HCT116 (cell line): Measurements from ENCODE around the gene ST6GALNAC4. TPM values are rescaled to one million over a fixed set of nuclear protein-coding genes. Genes with fewer than 3 reads are reported as not detected.
"Not testable (repeated sequence)": the region's sequence is repeated elsewhere in the genome, so short reads cannot be mapped to it uniquely, and the experiment has no call there.

Experiments used
- ATAC-seq: fragments of 200-7000 bp; cut with Tn5 transposase; 2 replicates; pipeline ENCODE4 v1.9.1; 2020; ENCODE audit warnings: mild to moderate bottlenecking, moderate library complexity
- BruUV-seq: library from RNA; stranded (reverse); fragments of 400-500 nt; replicated peaks from 2 replicates; lab custom pipeline; 2021; lab: Mats Ljungman, UMichigan
- CTCF ChIA-PET: fragments of 300-600 bp; sonication (Branson Sonifier 250); formaldehyde crosslinking; loops from one replicate; lab custom pipeline; 2021; ENCODE audit warnings: antibody characterized with exemption; lab: Charles Lee
- POLR2A ChIA-PET: fragments of 300-600, 350-600 bp; sonication (Branson Sonifier 250); formaldehyde crosslinking; loops from one replicate; lab custom pipeline; 2021; ENCODE audit warnings: antibody characterized with exemption; lab: Charles Lee
- RAD21 ChIA-PET, 2 experiments: fragments of 300-600 bp; sonication (Branson Sonifier 250); formaldehyde crosslinking; loops; one replicate each; lab custom pipeline; 2023; ENCODE audit warnings: low total read pairs in 2 of 2; ENCODE audit not compliant: uncharacterized antibody in 2 of 2, unreplicated experiment in 2 of 2, low non-redundant PET in 1 of 2; lab: Charles Lee
- DNase-seq: peaks from one replicate; pipeline ENCODE4 v3.0.0-alpha.2; 2010; ENCODE audit warnings: low read depth, low spot score
- H2AFZ ChIP-seq: fragments of 200-600 bp; shearing (Covaris generic), sonication (generic); 2 replicates; pipeline ENCODE4 v1.6.1; 2017; ENCODE audit warnings: low read depth, mixed run types, mixed read lengths, antibody characterized with exemption, low read length; ENCODE audit not compliant: poor library complexity, severe bottlenecking
- H3K27ac ChIP-seq: 2 replicates; pipeline ENCODE4 v1.5.1; 2012; ENCODE audit warnings: low read depth, low read length
- H3K27me3 ChIP-seq: fragments of 200-600 bp; sonication (generic); 2 replicates; pipeline ENCODE4 v1.6.1; 2016; ENCODE audit warnings: mixed run types, low read length, mixed read lengths; ENCODE audit not compliant: insufficient read depth
- H3K36me3 ChIP-seq, 2 experiments: fragments of 200-500 bp in 1 of 2; fragments of 200-600 bp in 1 of 2; sonication (Bioruptor generic) in 1 of 2; sonication (generic) in 1 of 2; 2 replicates each; pipeline versions ENCODE4 v1.5.1 to v1.6.1; 2014 to 2016; ENCODE audit warnings: low read length in 2 of 2, inconsistent platforms in 1 of 2, mixed read lengths in 1 of 2, mixed run types in 1 of 2; ENCODE audit not compliant: insufficient read depth in 2 of 2, control insufficient read depth in 1 of 2
- H3K4me1 ChIP-seq, 2 experiments: fragments of 200-600 bp in 1 of 2; sonication (generic) in 1 of 2; 2 replicates each; pipeline versions ENCODE4 v1.5.1 to v1.6.1; 2012 to 2017; ENCODE audit warnings: low read length in 2 of 2, inconsistent platforms in 1 of 2, mild to moderate bottlenecking in 1 of 2, mixed read lengths in 1 of 2, mixed run types in 1 of 2, moderate library complexity in 1 of 2; ENCODE audit not compliant: insufficient read depth in 2 of 2, control insufficient read depth in 1 of 2
- H3K4me2 ChIP-seq: fragments of 200-600 bp; sonication (generic); 2 replicates; pipeline ENCODE4 v1.6.1; 2017; ENCODE audit warnings: mixed run types, low read length, mixed read lengths
- H3K4me3 ChIP-seq, 2 experiments: fragments of 200-600 bp in 1 of 2; sonication (generic) in 1 of 2; replicated peaks in 1 of 2; 2 replicates each; pipeline ENCODE4 v1.5.1; 2011 to 2016; ENCODE audit warnings: low read length in 2 of 2, control low read depth in 1 of 2, low read depth in 1 of 2, mild to moderate bottlenecking in 1 of 2, mixed read lengths in 1 of 2, mixed run types in 1 of 2
- H3K79me2 ChIP-seq: fragments of 200-600 bp; sonication (generic); 2 replicates; pipeline ENCODE4 v1.6.1; 2017; ENCODE audit warnings: mild to moderate bottlenecking, mixed run types, low read length, moderate library complexity, mixed read lengths; ENCODE audit not compliant: insufficient read depth
- H3K9ac ChIP-seq: fragments of 200-600 bp; sonication (generic); 2 replicates; pipeline ENCODE4 v1.6.1; 2016; ENCODE audit warnings: low read length, mixed read lengths
- H3K9me2 ChIP-seq: fragments of 200-600 bp; sonication (generic), shearing (Covaris generic); 2 replicates; pipeline ENCODE4 v1.6.1; 2017; ENCODE audit warnings: mixed run types, mild to moderate bottlenecking, moderate library complexity; ENCODE audit not compliant: insufficient read depth
- H3K9me3 ChIP-seq, 2 experiments: fragments of 200-500 bp in 1 of 2; fragments of 200-600 bp in 1 of 2; sonication (Bioruptor generic) in 1 of 2; sonication (generic) in 1 of 2; 2 replicates each; pipeline ENCODE4 v1.6.1; 2014 to 2017; ENCODE audit warnings: low read length in 2 of 2, mixed read lengths in 2 of 2, inconsistent platforms in 1 of 2, low read depth in 1 of 2, mild to moderate bottlenecking in 1 of 2, mixed run types in 1 of 2, moderate library complexity in 1 of 2; ENCODE audit not compliant: control insufficient read depth in 1 of 2, insufficient read depth in 1 of 2
- H4K20me1 ChIP-seq: fragments of 200-600 bp; sonication (generic), shearing (Covaris generic); 2 replicates; pipeline ENCODE4 v1.6.1; 2017; ENCODE audit warnings: mixed run types, mild to moderate bottlenecking, moderate library complexity; ENCODE audit not compliant: insufficient read depth
- CBX3 ChIP-seq: IDR thresholded peaks from 2 replicates; pipeline ENCODE4 v1.6.1; 2012; ENCODE audit warnings: low read depth
- EGR1 ChIP-seq: IDR thresholded peaks from 2 replicates; pipeline ENCODE4 v1.6.1; 2012; ENCODE audit warnings: low read depth
- EZH2 ChIP-seq: fragments of 200-600 bp; sonication (generic); IDR thresholded peaks from 2 replicates; pipeline ENCODE4 v1.6.1; 2017; ENCODE audit warnings: antibody characterized with exemption, mixed run types
- EZH2phosphoT487 ChIP-seq: fragments of 200-600 bp; IDR thresholded peaks from 2 replicates; pipeline ENCODE4 v1.6.1; 2018; ENCODE audit warnings: antibody characterized with exemption, borderline replicate concordance
- JUND ChIP-seq: IDR thresholded peaks from 2 replicates; pipeline ENCODE4 v1.6.1; 2012
- POLR2A ChIP-seq: IDR thresholded peaks from 2 replicates; pipeline ENCODE4 v1.7.0; 2011; ENCODE audit warnings: borderline replicate concordance; ENCODE audit not compliant: insufficient read depth, insufficient read length; ENCODE audit errors: extremely low read depth
- POLR2AphosphoS5 ChIP-seq: IDR thresholded peaks from 2 replicates; pipeline ENCODE4 v1.6.1; 2011; ENCODE audit warnings: mild to moderate bottlenecking, low read depth, low read length, moderate library complexity
- SRF ChIP-seq: IDR thresholded peaks from 2 replicates; pipeline ENCODE4 v1.6.1; 2012; ENCODE audit warnings: low read depth
- ZFX ChIP-seq: fragments of 450-650 bp; IDR thresholded peaks from 2 replicates; pipeline ENCODE4 v1.6.1; 2017
- intact Hi-C: fragments of 100-400 bp; cut with micrococcal nuclease; formaldehyde crosslinking; loops from 2 replicates; pipeline ENCODE4 v1.10.0; 2022
- total RNA-seq: library from RNA; stranded (reverse); gene quantifications from one replicate; pipeline ENCODE4 v1.2.1, GENCODE V29; 2021; ENCODE audit not compliant: unreplicated experiment
- TF ChIP-seq, protein P1 (sequence below), 3 experiments: fragments of 200-600 bp in 1 of 3; sonication (generic) in 1 of 3; IDR thresholded peaks in 2 of 3; conservative IDR thresholded peaks in 1 of 3; 2 replicates each; pipeline ENCODE4 v1.5.1; 2012 to 2017; ENCODE audit warnings: low read depth in 2 of 3, low read length in 2 of 3, antibody characterized with exemption in 1 of 3, borderline replicate concordance in 1 of 3, control low read depth in 1 of 3, mild to moderate bottlenecking in 1 of 3, mixed read lengths in 1 of 3, mixed run types in 1 of 3, moderate library complexity in 1 of 3; ENCODE audit not compliant: insufficient read depth in 1 of 3

Gene ST6GALNAC4
- total RNA-seq, 1 experiment from 2014 or later: 49.4 TPM

- H3K4me3 ChIP-seq, H3K79me2 ChIP-seq, intact Hi-C loops, RAD21 ChIA-PET, DNase-seq, H3K9me2 ChIP-seq, H3K9me3 ChIP-seq, H3K27ac ChIP-seq, BruUV-seq, H4K20me1 ChIP-seq, H3K36me3 ChIP-seq, H3K9ac ChIP-seq, H3K27me3 ChIP-seq, ATAC-seq, H2AFZ ChIP-seq, H3K4me2 ChIP-seq: not testable (repeated sequence)
- POLR2A ChIA-PET: interaction anchor here (1.1 kb wide), 1 partner anchor 36 kb away, joined by 4 read pairs; no protein-coding TSS in a partner anchor
- CTCF ChIA-PET: interaction anchor here (0.9 to 2.8 kb wide), 3 partner anchors 12 to 236 kb away, joined by 5 to 9 read pairs (median 5); no protein-coding TSS in a partner anchor
- peaks cover 23 to 38% of the 10 kb centered on the region in 2 experiments for H3K4me1 ChIP-seq
Observed at GRCh38 chr9:127881715-127882114, 35.1 kb downstream of the ST6GALNAC4 start.

DNA sequence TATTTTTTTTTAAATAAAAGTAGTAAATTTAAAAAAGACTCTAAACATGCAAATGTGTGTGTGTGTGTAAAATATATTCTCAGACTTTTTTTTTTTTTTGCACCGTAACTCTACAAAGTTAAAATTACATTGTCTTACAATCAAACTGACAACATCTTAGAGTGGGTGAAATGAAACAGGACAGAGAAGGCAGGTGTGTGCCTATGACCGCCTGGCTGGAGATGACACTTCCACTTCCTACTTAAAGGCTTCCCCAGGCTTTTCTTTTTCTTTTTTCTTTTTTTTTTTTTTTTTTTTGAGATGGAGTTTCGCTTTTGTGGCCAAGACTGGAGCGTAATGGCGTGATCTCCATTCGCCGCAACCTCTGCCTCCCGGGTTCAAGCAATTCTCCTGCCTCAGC, 36.7 kb downstream of the ST6GALNAC4 start:
- H3K9me3 ChIP-seq: no peaks in the 10 kb centered on the region

More for the DNA sequence above, 36.7 kb downstream of the ST6GALNAC4 start:
- Histone ChIP-seq H3K79me2 (no peaks in the 10 kb centered on the region; the same call in 1 of the 2 replicates), H3K4me1 (peaks cover 22 to 52% of the 10 kb centered on the region in 2 experiments), H3K27ac (no peak overlapping the region), H3K9ac (no peak overlapping the region), H3K36me3 (no peaks in the 10 kb centered on the region), H2AFZ (no peak overlapping the region)
- no peak for ATAC-seq
- DNase-seq: no peak
- TF ChIP-seq EZH2phosphoT487: no peak
- no peak for TF ChIP-seq EZH2
- no peak for TF ChIP-seq SRF
- TF ChIP-seq CBX3: no peak
- TF ChIP-seq, protein P1, sequence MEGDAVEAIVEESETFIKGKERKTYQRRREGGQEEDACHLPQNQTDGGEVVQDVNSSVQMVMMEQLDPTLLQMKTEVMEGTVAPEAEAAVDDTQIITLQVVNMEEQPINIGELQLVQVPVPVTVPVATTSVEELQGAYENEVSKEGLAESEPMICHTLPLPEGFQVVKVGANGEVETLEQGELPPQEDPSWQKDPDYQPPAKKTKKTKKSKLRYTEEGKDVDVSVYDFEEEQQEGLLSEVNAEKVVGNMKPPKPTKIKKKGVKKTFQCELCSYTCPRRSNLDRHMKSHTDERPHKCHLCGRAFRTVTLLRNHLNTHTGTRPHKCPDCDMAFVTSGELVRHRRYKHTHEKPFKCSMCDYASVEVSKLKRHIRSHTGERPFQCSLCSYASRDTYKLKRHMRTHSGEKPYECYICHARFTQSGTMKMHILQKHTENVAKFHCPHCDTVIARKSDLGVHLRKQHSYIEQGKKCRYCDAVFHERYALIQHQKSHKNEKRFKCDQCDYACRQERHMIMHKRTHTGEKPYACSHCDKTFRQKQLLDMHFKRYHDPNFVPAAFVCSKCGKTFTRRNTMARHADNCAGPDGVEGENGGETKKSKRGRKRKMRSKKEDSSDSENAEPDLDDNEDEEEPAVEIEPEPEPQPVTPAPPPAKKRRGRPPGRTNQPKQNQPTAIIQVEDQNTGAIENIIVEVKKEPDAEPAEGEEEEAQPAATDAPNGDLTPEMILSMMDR (IDR thresholded peaks at IDR 0.05 in 2 of 3, conservative IDR thresholded peaks at IDR 0.05 in 1 of 3; ENCODE audit: borderline replicate concordance in 1 of 3, insufficient read depth in 1 of 3, low read depth in 2 of 3, low read length in 2 of 3): no peak
- no peak for TF ChIP-seq JUND
- no peak for TF ChIP-seq POLR2AphosphoS5
- no peak for TF ChIP-seq ZFX
- no peak for TF ChIP-seq EGR1
- TF ChIP-seq POLR2A: no peak
- TF ChIP-seq, all 23 proteins: peak for 0
- POLR2A ChIA-PET: no interaction called here
- Histone ChIP-seq H4K20me1 (no peaks in the 10 kb centered on the region), H3K27me3 (no peaks in the 10 kb centered on the region), H3K9me2 (no peaks in the 10 kb centered on the region), H3K4me2 (no peak overlapping the region), H3K4me3 (no peak overlapping the region)
- BruUV-seq: no TSS peak
- CTCF ChIA-PET: no interaction called here
- intact Hi-C loops: no loop called here
- RAD21 ChIA-PET: no interaction called here
